CD4-positive, alpha-beta memory T cell (primary cell): Measurements from ENCODE around the gene VAT1L. TPM values are rescaled to one million over a fixed set of nuclear protein-coding genes. Genes with fewer than 3 reads are reported as not detected.
"Not testable (repeated sequence)": the region's sequence is repeated elsewhere in the genome, so short reads cannot be mapped to it uniquely, and the experiment has no call there.

Experiments used
- CTCF ChIA-PET: fragments of 350-600 bp; sonication (Branson Sonifier 250); formaldehyde crosslinking; loops from one replicate; lab custom pipeline; 2021; ENCODE audit warnings: inconsistent platforms; ENCODE audit not compliant: partially characterized antibody; lab: Charles Lee
- POLR2A ChIA-PET: fragments of 350-600 bp; sonication (Branson Sonifier 250); formaldehyde crosslinking; loops from one replicate; lab custom pipeline; 2021; ENCODE audit not compliant: partially characterized antibody; lab: Charles Lee
- DNase-seq, 5 donors: peaks; one replicate each; pipeline versions ENCODE4 v3.0.0 to v3.0.0-alpha.2; 2020 to 2022; ENCODE audit warnings: mixed read lengths in 1 of 5
- H3K27ac ChIP-seq: one replicate; pipeline ENCODE4 v1.7.0; 2013; ENCODE audit warnings: low read depth, low read length
- H3K27me3 ChIP-seq: 2 replicates; pipeline ENCODE4 v1.7.0; 2013; ENCODE audit warnings: mild to moderate bottlenecking, low read length, moderate library complexity; ENCODE audit not compliant: insufficient read depth
- H3K36me3 ChIP-seq: 2 replicates; pipeline ENCODE4 v1.7.0; 2013; ENCODE audit warnings: mild to moderate bottlenecking, low read length, moderate library complexity; ENCODE audit not compliant: insufficient read depth
- H3K4me1 ChIP-seq: 2 replicates; pipeline ENCODE4 v1.7.0; 2013; ENCODE audit warnings: mild to moderate bottlenecking, low read length, moderate library complexity; ENCODE audit not compliant: insufficient read depth
- H3K4me3 ChIP-seq, 2 donors: one replicate each; pipeline ENCODE4 v1.7.0; 2013; ENCODE audit warnings: low read length in 2 of 2, mild to moderate bottlenecking in 1 of 2
- H3K9me3 ChIP-seq, 2 donors: one replicate each; pipeline ENCODE4 v1.7.0; 2013; ENCODE audit warnings: low read length in 2 of 2, control low read depth in 1 of 2; ENCODE audit not compliant: control insufficient read depth in 1 of 2
- H3K27ac Mint-ChIP-seq, 7 donors: one replicate each; pipeline ENCODE4 v1.8.0; 2020 to 2021; ENCODE audit warnings: mixed read lengths in 7 of 7, mild to moderate bottlenecking in 6 of 7, inconsistent platforms in 3 of 7, moderate library complexity in 3 of 7
- H3K27me3 Mint-ChIP-seq, 2 donors: one replicate each; pipeline ENCODE4 v1.8.0; 2020 to 2021; ENCODE audit warnings: mixed read lengths in 2 of 2
- H3K36me3 Mint-ChIP-seq, 2 donors: one replicate each; pipeline ENCODE4 v1.8.0; 2020 to 2021; ENCODE audit warnings: mixed read lengths in 2 of 2, inconsistent platforms in 1 of 2, mild to moderate bottlenecking in 1 of 2
- H3K4me1 Mint-ChIP-seq, 4 donors: one replicate each; pipeline ENCODE4 v1.8.0; 2020 to 2021; ENCODE audit warnings: mixed read lengths in 4 of 4, mild to moderate bottlenecking in 1 of 4
- H3K4me3 Mint-ChIP-seq, 8 donors: one replicate each; pipeline ENCODE4 v1.8.0; 2020 to 2021; ENCODE audit warnings: mixed read lengths in 8 of 8, mild to moderate bottlenecking in 7 of 8, moderate library complexity in 6 of 8, inconsistent platforms in 3 of 8
- H3K9me3 Mint-ChIP-seq, 8 donors: one replicate each; pipeline ENCODE4 v1.8.0; 2020 to 2021; ENCODE audit warnings: mixed read lengths in 8 of 8, mild to moderate bottlenecking in 5 of 8, inconsistent platforms in 3 of 8, moderate library complexity in 1 of 8
- intact Hi-C: fragments of 100-400 bp; cut with micrococcal nuclease; formaldehyde crosslinking; loops from one replicate; pipeline ENCODE4 v1.15.1; 2023
- polyA plus RNA-seq, 2 donors: library from polyadenylated mRNA; unstranded; fragments of 300-500 nt; fragmentation: Illumina TruSeq; gene quantifications; one replicate each; pipeline ENCODE4 v1.2.3, GENCODE V29; 2021
- total RNA-seq, 2 experiments: library from RNA; stranded (reverse); gene quantifications; one replicate each; pipeline ENCODE4 v1.2.3, GENCODE V29; 2021

The VAT1L gene
- total and polyA plus RNA-seq, 4 experiments from 2014 or later, result not detected

DNA sequence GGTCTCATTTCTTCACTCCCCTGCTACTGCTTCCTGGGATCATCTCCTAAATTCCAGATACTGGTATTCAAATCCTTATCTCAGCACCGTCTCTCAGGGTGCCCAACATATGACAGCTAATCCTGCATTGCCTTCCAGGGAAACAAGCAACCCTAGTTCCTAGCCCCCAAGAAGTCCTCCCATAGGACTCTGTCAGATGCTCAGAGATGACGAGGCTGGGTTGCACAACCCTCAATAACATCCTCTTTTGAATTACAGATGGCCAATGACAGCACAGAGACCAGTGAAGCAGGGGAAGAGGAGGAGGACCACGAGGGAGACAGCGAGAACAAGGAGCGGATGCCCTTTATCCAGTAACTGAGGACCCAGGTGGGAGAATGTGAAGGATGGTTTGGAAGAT is 189.0 kb downstream of the VAT1L start:
- Histone ChIP-seq H3K27ac (no peak overlapping the region), H3K36me3 (no peaks in the 10 kb centered on the region), H3K4me1 (no peaks in the 10 kb centered on the region), H3K4me3 (no peak overlapping the region), H3K9me3 (no peaks in the 10 kb centered on the region), H3K27me3 (no peaks in the 10 kb centered on the region)
- CTCF ChIA-PET, result interaction anchor here (1.3 kb wide), 1 partner anchor 12 kb away, joined by 3 read pairs; no protein-coding TSS in a partner anchor
- peaks cover 7 to 18% of the 10 kb centered on the region in 2 donors for H3K27me3 Mint-ChIP-seq
- no peak overlapping the region for H3K27ac Mint-ChIP-seq
- DNase-seq, result no peak
- H3K4me1 Mint-ChIP-seq, result no peaks in the 10 kb centered on the region
- intact Hi-C loops, result no loop called here
- H3K36me3 Mint-ChIP-seq, result no peaks in the 10 kb centered on the region
- H3K9me3 Mint-ChIP-seq, result no peaks in the 10 kb centered on the region
- POLR2A ChIA-PET, result no interaction called here
- no peak overlapping the region for H3K4me3 Mint-ChIP-seq

DNA sequence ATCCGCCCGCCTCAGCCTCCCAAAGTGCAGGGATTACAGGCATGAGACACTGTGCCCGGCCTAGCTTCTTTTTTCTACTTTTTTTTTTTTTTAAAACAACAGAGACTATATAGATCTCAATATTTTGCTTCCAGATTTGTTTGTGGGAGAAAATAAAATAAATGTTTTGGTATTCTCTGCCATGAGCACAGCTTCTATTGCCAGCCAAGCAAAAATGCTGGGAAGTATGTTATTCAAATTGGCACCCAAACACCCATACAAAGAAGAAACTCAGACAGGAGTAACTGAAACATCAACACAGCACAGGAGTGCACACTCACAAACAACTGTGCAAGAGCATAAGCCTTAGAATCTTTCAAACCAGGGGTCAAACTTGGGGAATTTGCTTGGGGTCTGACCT is 196.7 kb downstream of the VAT1L start:
- H3K27ac Mint-ChIP-seq, result no peak overlapping the region
- no peaks in the 10 kb centered on the region for H3K4me1 Mint-ChIP-seq
- H3K27me3 Mint-ChIP-seq, result peaks cover 5 to 10% of the 10 kb centered on the region in 2 donors
- H3K27ac ChIP-seq, result no peak overlapping the region
- POLR2A ChIA-PET, result no interaction called here
- no peaks in the 10 kb centered on the region for H3K36me3 ChIP-seq
- H3K4me3 Mint-ChIP-seq, result no peak overlapping the region
- H3K9me3 Mint-ChIP-seq, result no peaks in the 10 kb centered on the region
- no peak for DNase-seq
- H3K4me3 ChIP-seq, result no peak overlapping the region
- CTCF ChIA-PET, result interaction anchor here (1.4 to 4.8 kb wide), 2 partner anchors 13 to 17 kb away, joined by 4 to 26 read pairs; no protein-coding TSS in a partner anchor
- intact Hi-C loops, result no loop called here
- no peaks in the 10 kb centered on the region for H3K27me3 ChIP-seq
- no peaks in the 10 kb centered on the region for H3K4me1 ChIP-seq
- no peaks in the 10 kb centered on the region for H3K36me3 Mint-ChIP-seq
- no peaks in the 10 kb centered on the region for H3K9me3 ChIP-seq

- ChIA-PET CTCF (interaction anchor here (1.4 to 4.8 kb wide), 2 partner anchors 14 to 16 kb away, joined by 4 to 26 read pairs; no protein-coding TSS in a partner anchor), POLR2A (no interaction called here)
- no peak overlapping the region for H3K4me3 Mint-ChIP-seq
- intact Hi-C loops, result no loop called here
- DNase-seq, result no peak
- Histone ChIP-seq H3K36me3 (no peaks in the 10 kb centered on the region), H3K4me1 (no peaks in the 10 kb centered on the region), H3K27ac (no peak overlapping the region), H3K4me3 (no peak overlapping the region), H3K27me3 (no peaks in the 10 kb centered on the region), H3K9me3 (no peaks in the 10 kb centered on the region)
- H3K9me3 Mint-ChIP-seq, result peaks cover 0 to 1% (median 0%) of the 10 kb centered on the region in 8 donors
- H3K27me3 Mint-ChIP-seq, result peaks cover 6 to 10% of the 10 kb centered on the region in 2 donors
- no peak overlapping the region for H3K27ac Mint-ChIP-seq
- H3K4me1 Mint-ChIP-seq, result no peaks in the 10 kb centered on the region
- no peaks in the 10 kb centered on the region for H3K36me3 Mint-ChIP-seq
These were observed 197.8 kb downstream of the VAT1L start for GRCh38 chr16:77986011-77986740.

DNA sequence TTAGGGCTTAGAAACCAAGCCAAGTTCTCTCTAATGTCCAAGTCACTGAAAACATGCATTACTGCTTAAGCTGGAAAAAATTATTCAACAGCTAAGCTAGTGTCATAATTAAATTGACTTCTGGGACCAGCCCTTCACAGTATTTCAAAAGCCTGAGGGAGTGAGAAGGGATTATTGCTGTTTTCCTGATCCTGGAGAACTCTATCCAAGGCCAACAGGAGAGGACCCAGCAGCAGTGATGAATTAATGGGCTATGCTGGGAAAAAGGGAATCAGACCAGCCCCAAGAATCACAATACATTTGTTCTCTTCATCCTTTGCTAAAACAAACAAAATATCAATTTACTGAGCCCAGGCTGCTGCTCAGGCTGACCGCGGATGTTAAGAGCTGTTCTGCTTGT is 199.4 kb downstream of the VAT1L start:
- CTCF ChIA-PET, result interaction anchor here (1.0 to 4.8 kb wide), 2 partner anchors 8 to 14 kb away, joined by 3 to 26 read pairs; no protein-coding TSS in a partner anchor
- peaks cover 0 to 1% (median 0%) of the 10 kb centered on the region in 8 donors for H3K9me3 Mint-ChIP-seq
- no peak for DNase-seq
- POLR2A ChIA-PET, result no interaction called here
- H3K36me3 Mint-ChIP-seq, result no peaks in the 10 kb centered on the region
- no peaks in the 10 kb centered on the region for H3K4me1 Mint-ChIP-seq
- H3K4me1 ChIP-seq, result no peaks in the 10 kb centered on the region
- no peaks in the 10 kb centered on the region for H3K9me3 ChIP-seq
- no peak overlapping the region for H3K4me3 ChIP-seq
- H3K4me3 Mint-ChIP-seq, result no peak overlapping the region
- no peaks in the 10 kb centered on the region for H3K27me3 ChIP-seq
- intact Hi-C loops, result no loop called here
- H3K27me3 Mint-ChIP-seq, result peaks cover 6 to 10% of the 10 kb centered on the region in 2 donors
- H3K27ac Mint-ChIP-seq, result no peak overlapping the region
- no peaks in the 10 kb centered on the region for H3K36me3 ChIP-seq
- no peak overlapping the region for H3K27ac ChIP-seq

DNA sequence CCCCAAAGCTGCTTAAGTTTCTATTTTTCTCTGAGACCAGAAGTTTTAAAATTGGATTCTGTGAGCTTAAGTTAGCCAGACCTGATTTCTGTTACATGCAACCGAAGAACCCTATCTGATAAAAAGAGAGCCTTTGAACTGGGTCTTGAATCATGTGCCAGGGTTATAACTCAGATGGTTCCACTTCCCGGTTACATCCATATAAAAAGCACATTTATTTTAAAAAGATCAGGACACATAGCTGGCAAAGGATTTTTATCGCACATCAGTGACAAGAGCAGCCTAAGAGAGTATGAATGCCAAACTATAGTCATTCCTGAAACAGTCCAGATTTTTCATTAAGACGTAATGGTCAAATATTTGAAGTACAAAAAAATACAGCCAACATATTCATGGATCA is 201.5 kb downstream of the VAT1L start:
- DNase-seq, result no peak
- no peaks in the 10 kb centered on the region for H3K36me3 ChIP-seq
- Mint-ChIP-seq H3K27ac (no peak overlapping the region), H3K4me1 (no peaks in the 10 kb centered on the region), H3K36me3 (no peaks in the 10 kb centered on the region), H3K27me3 (peaks cover 7% of the 10 kb centered on the region in 2 donors), H3K4me3 (no peak overlapping the region), H3K9me3 (peaks cover 0 to 5% (median 0%) of the 10 kb centered on the region in 8 donors)
- H3K9me3 ChIP-seq, result no peaks in the 10 kb centered on the region
- no peaks in the 10 kb centered on the region for H3K4me1 ChIP-seq
- intact Hi-C loops, result no loop called here
- H3K27ac ChIP-seq, result no peak overlapping the region
- ChIA-PET POLR2A (no interaction called here), CTCF (interaction anchor here (1.6 kb wide), 1 partner anchor 12 kb away, joined by 9 read pairs; no protein-coding TSS in a partner anchor)
- no peak overlapping the region for H3K4me3 ChIP-seq
- no peaks in the 10 kb centered on the region for H3K27me3 ChIP-seq

- no peak overlapping the region for H3K4me3 Mint-ChIP-seq
- H3K27me3 Mint-ChIP-seq, result peaks cover 4 to 7% of the 10 kb centered on the region in 2 donors
- Histone ChIP-seq H3K27me3 (no peaks in the 10 kb centered on the region), H3K9me3 (peaks cover 0 to 7% of the 10 kb centered on the region in 2 donors), H3K27ac (no peak overlapping the region), H3K4me3 (no peak overlapping the region), H3K36me3 (no peaks in the 10 kb centered on the region), H3K4me1 (no peaks in the 10 kb centered on the region)
- intact Hi-C loops, result no loop called here
- POLR2A ChIA-PET, result no interaction called here
- no peaks in the 10 kb centered on the region for H3K36me3 Mint-ChIP-seq
- H3K9me3 Mint-ChIP-seq, result peaks cover 0 to 20% (median 8%) of the 10 kb centered on the region in 8 donors
- no peak for DNase-seq
- H3K4me1 Mint-ChIP-seq, result no peaks in the 10 kb centered on the region
- CTCF ChIA-PET, result interaction anchor here (2.8 kb wide), 1 partner anchor 10 kb away, joined by 27 read pairs; no protein-coding TSS in a partner anchor
- no peak overlapping the region for H3K27ac Mint-ChIP-seq
These were observed 203.3 kb downstream of the VAT1L start for GRCh38 chr16:77991701-77992100.

DNA sequence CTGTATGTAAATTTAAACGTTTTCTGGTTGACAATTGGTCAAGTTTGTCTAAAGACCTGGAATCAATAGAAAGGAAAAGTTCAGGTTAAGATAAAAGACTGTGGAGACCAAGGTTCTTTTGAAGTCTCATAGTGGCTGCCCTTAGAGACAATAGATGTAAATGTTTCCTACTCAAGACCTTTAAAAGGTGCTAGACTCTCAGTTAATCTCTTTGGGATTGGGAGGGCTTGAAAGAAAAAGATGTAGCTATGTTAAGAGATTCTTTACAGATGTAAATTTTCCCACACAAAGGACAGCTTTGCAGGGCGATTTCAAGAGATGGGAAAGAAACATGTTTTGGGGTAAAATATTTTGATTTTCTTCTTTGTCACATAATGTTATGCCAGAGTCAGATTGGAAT is 204.0 kb downstream of the VAT1L start:
- H3K4me1 Mint-ChIP-seq, POLR2A ChIA-PET, H3K36me3 Mint-ChIP-seq, H3K9me3 ChIP-seq, H3K27me3 ChIP-seq, H3K4me1 ChIP-seq, H3K27ac ChIP-seq, DNase-seq, H3K4me3 ChIP-seq, intact Hi-C loops, H3K27me3 Mint-ChIP-seq, H3K36me3 ChIP-seq, H3K4me3 Mint-ChIP-seq, H3K27ac Mint-ChIP-seq: not testable (repeated sequence)
- H3K9me3 Mint-ChIP-seq, result peaks cover 0 to 23% (median 10%) of the 10 kb centered on the region in 8 donors
- CTCF ChIA-PET, result interaction anchor here (2.8 kb wide), 1 partner anchor 10 kb away, joined by 27 read pairs; no protein-coding TSS in a partner anchor
